ENCODE measurements around the gene RAPGEF3.

DNA sequence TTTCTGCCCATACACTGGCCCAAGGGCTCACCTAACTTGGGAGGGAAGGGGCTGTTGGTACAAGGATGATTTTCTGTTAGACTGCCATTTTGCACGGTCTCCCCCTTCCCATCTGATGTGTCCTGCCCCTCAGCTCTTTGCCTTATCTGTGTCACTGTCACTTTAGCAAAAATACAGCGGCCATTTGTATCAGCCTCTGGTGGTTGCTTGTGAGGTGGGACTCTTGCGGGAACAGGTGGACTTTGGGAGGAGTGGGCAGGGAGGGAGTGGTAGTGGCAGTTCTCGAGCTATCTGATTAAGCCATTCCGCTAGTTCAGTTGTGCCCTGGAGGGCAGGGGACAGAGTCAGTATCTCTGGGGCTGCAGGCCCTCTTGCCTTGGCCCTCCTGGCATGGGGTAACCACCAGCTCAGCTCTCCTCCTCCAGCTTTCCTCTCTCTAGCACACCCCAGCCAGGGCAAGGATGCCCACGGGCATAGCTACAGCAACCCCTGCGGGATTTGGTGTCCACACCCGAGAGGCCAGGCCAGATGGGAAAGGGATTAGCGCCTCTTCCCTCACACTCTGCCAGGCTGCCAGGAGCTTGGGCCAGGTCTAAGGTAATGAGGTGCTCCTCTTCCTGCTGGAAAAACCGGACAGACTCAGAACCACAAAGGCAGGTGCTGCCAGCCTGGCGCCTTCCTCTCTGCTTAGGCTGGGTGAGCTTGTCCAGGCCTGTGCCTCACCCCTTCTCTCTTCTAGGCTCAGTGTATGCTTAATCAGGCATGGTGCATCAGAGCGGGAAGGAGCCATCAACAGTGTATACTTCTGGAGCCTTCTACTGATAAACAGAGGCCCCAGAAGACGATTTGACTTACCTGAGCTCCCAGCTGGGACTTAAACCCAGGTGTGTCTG, 23.0 kb upstream of the RAPGEF3 start:
- no peak for TF ChIP-seq POLR2AphosphoS5 (IDR thresholded peaks at IDR 0.05; ENCODE audit: low read depth, low read length)
- 0 out of 2 replicates have a peak, but pooled peaks have one; percentile 17 for TF ChIP-seq POLR2A (IDR thresholded peaks at IDR 0.05; ENCODE audit: low read depth, low read length)
- no peak for TF ChIP-seq SPI1 (IDR thresholded peaks at IDR 0.05; ENCODE audit: low read depth, low read length)
- TF ChIP-seq TAF1 (IDR thresholded peaks at IDR 0.05; ENCODE audit: low read depth, low read length), result no peak
- TF ChIP-seq PAX5 (IDR thresholded peaks at IDR 0.05; ENCODE audit: insufficient read depth, low read length, severe bottlenecking), result no peak
- TF ChIP-seq POU2F2 (IDR thresholded peaks at IDR 0.05; ENCODE audit: low read depth, low read length), result no peak

All from GM12891 (cell line).